SW480 (cell line): ENCODE measurements around the gene FCHSD1.
"Not testable (repeated sequence)": the region's sequence is repeated elsewhere in the genome, so short reads cannot be mapped to it uniquely, and the experiment has no call there.

ENCODE experiments used
- DNase-seq: peaks from one replicate; pipeline ENCODE4 v3.0.0-alpha.2; 2016; ENCODE audit warnings: low spot score

FCHSD1 gene

GRCh38 chr5:141617682-141618029, 33.6 kb downstream of the FCHSD1 start:
- DNase-seq: no peak

DNA sequence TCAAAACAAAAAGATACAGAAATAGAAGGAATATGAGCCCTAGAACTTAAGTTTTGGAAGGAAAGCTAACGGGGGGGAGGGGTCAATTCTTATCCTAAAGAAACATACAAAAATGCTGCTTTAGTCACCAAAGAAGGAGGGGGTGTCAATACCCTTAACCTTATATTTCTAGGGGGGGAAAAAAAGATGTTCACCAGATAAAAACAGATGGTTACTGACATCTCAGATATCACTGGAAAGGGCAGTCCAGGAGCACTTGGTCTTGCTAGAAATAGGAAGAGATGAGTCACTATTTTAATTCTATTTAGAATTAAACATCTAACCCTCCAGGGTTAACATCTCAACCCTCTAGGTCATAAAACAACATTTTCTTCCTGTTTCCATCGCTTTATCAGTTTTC, 34.1 kb downstream of the FCHSD1 start:
- no peak for DNase-seq

GRCh38 chr5:141615991-141616720, 35.1 kb downstream of the FCHSD1 start:
- no peak for DNase-seq

- DNase-seq: no peak
Measured at GRCh38 chr5:141613344-141613743, 37.9 kb downstream of the FCHSD1 start.

- no peak for DNase-seq
Measured at GRCh38 chr5:141611289-141611688, 39.9 kb downstream of the FCHSD1 start.

- not testable (repeated sequence) for DNase-seq
Measured at GRCh38 chr5:141609921-141610320, 41.3 kb downstream of the FCHSD1 start.

DNA sequence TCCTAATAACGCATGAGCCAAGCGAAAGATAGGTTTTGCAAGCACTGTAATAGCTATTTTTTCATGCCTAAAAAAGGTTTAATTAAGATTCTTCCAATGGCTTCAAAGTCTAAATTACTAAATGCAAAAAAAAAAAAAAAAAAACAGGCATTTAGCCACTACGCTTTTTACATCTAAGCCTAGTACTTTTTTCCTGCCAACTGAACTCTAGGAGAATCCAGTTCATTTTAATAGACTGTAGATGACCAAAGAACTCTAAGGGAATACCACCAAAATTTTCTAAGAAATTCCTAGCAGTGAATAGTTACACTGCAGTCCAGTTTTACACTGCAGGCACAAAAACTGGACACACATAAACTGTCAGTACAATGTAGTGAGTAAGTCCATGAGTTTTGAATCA, 42.2 kb downstream of the FCHSD1 start:
- no peak for DNase-seq

- DNase-seq: no peak
Measured at GRCh38 chr5:141608557-141608956, 42.7 kb downstream of the FCHSD1 start.

DNA sequence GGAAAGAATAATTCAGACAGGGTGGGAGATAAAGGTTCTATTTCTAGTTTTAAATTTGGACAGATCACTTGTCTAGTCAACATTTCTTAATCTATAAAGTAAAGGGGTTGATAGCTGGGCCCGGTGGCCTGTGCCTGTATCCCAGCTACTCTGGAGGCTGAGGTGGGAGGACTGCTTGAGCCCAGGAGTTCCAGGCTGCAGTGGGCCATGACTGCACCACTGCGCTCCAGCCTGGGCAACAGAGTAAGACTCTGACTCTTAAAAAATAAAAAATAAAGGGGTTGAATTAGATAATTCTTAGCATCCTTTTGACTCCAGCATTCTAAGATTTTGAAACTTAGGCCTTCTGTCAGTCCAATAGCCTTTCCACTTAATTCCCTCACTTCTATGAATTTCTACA, 43.2 kb downstream of the FCHSD1 start:
- no peak for DNase-seq

DNA sequence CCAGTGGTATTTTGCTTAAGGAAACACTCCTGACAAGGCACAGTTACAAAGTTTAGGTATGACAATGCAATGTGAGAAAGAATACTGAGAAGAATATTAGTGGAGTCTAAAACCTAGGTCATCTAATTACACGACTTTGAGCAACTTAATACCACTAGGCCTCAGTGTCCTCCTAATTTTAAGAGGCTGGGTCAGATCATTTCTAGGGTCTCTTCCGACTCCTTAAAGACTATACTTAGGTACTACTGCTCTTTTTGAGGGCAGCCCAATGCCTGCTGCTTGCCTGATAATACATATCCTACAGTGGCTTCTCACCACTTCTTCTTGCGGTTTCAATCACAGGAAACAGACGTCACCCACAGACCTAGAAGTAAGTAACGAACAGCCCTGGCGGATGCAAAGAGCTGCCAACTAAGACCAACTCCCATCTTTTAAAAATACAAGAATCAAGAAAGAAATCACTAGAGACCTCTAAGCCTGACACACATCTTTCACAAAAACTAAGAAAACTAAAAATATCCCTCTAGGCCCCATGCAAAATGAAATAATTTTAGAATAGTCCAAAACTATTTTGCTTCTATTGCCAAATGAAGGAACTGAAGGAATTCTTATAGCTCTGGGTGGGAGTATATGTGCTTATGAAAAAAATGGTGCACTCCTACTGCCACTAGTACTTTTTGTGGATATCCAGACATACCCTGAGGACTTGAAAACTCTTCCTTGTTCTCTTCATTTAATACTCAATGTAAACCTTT, 45.5 kb downstream of the FCHSD1 start:
- DNase-seq: no peak

- DNase-seq: peak; percentile 78
Measured at GRCh38 chr5:141603923-141604717, 47.1 kb downstream of the FCHSD1 start.

- no peak for DNase-seq
Measured at GRCh38 chr5:141602606-141603005, 48.6 kb downstream of the FCHSD1 start.

GRCh38 chr5:141598391-141599345, 52.5 kb downstream of the FCHSD1 start:
- DNase-seq: no peak

- no peak for DNase-seq
Measured at GRCh38 chr5:141597814-141598213, 53.4 kb downstream of the FCHSD1 start.

- no peak for DNase-seq
Measured at GRCh38 chr5:141597394-141597793, 53.8 kb downstream of the FCHSD1 start.

DNA sequence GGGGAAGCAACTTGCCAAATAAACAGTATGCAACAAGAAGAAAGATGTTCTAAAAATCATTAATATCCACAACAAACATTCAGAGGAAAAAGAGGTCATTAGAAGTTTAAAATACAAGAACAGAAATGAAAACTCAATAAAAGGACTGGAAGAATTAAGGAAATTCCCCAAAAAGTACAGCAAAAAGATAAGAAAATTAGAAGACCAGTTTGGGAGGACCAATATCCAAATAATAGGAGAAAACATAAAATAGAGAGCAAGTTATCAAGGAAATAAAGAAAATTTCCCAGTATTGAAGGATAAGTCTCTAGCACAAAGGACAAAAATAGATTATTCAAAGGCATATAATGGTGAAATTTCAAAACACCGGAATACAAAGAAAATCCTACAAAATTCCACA, 54.4 kb downstream of the FCHSD1 start:
- DNase-seq: no peak

DNA sequence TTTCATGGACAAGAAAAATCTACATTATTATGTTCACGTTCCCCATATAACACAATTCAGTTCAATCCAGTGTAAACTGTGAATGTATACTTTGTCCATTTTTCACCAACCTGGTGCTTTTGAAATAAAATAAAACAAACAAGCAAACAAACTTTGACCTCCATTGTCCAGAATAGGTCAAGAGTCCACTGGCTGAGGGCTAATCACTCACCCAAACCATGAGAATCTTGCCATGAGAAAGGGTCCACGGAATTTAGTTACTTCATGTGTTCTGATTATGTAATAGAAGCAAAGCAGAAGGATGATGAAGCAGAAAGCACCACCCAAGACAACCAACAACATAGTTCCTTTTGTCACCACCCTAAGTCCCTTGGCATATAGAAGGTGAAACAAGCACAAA, 61.1 kb downstream of the FCHSD1 start:
- no peak for DNase-seq
